Measurements from ENCODE around the gene MED8.
A peak's percentile ranks its signal among the peaks of the same experiment; 100 is the strongest.
"Not testable (repeated sequence)": the region's sequence is repeated elsewhere in the genome, so short reads cannot be mapped to it uniquely, and the experiment has no call there.

The MED8 gene

GRCh38 chr1:43421976-43422750 is 32.6 kb upstream of the MED8 start:
- DNase-seq (ENCODE audit: low read depth): no peak

- DNase-seq (ENCODE audit: low read depth): no peak
These were observed 31.8 kb upstream of the MED8 start for GRCh38 chr1:43421396-43421795.

GRCh38 chr1:43420874-43421273 is 31.3 kb upstream of the MED8 start:
- no peak for DNase-seq (ENCODE audit: low read depth)

- DNase-seq (ENCODE audit: low read depth): no peak
These were observed 30.2 kb upstream of the MED8 start for GRCh38 chr1:43419627-43420425.

GRCh38 chr1:43418858-43419257 is 29.3 kb upstream of the MED8 start:
- DNase-seq (ENCODE audit: low read depth): no peak

- DNase-seq (ENCODE audit: low read depth): no peak
These were observed 26.3 kb upstream of the MED8 start for GRCh38 chr1:43415901-43416300.

- peak; percentile 46 for DNase-seq (ENCODE audit: low read depth)
These were observed 25.1 kb upstream of the MED8 start for GRCh38 chr1:43414634-43415223.

- not testable (repeated sequence) for DNase-seq (ENCODE audit: low read depth)
These were observed 23.8 kb upstream of the MED8 start for GRCh38 chr1:43413426-43413825.

- no peak for DNase-seq (ENCODE audit: low read depth)
These were observed 21.0 kb upstream of the MED8 start for GRCh38 chr1:43410571-43410970.

GRCh38 chr1:43405876-43406234 is 16.3 kb upstream of the MED8 start:
- no peak for DNase-seq (ENCODE audit: low read depth)

- no peak for DNase-seq (ENCODE audit: low read depth)
These were observed 15.7 kb upstream of the MED8 start for GRCh38 chr1:43405219-43405875.

- DNase-seq (ENCODE audit: low read depth): no peak
These were observed 14.8 kb upstream of the MED8 start for GRCh38 chr1:43404353-43404752.

GRCh38 chr1:43402089-43402865 is 12.7 kb upstream of the MED8 start:
- DNase-seq (ENCODE audit: low read depth): no peak

GRCh38 chr1:43400441-43400840 is 10.8 kb upstream of the MED8 start:
- DNase-seq (ENCODE audit: low read depth): not testable (repeated sequence)

- DNase-seq (ENCODE audit: low read depth): no peak
These were observed 8.6 kb upstream of the MED8 start for GRCh38 chr1:43398227-43398626.

- DNase-seq (ENCODE audit: low read depth): no peak
These were observed 6.5 kb upstream of the MED8 start for GRCh38 chr1:43396059-43396458.

GRCh38 chr1:43395523-43395922 is 5.9 kb upstream of the MED8 start:
- DNase-seq (ENCODE audit: low read depth): no peak

GRCh38 chr1:43392702-43393101 is 3.1 kb upstream of the MED8 start:
- no peak for DNase-seq (ENCODE audit: low read depth)

- DNase-seq (ENCODE audit: low read depth): no peak
These were observed 987 bp downstream of the MED8 start for GRCh38 chr1:43388613-43389012.

GRCh38 chr1:43387976-43388599 is 1.5 kb downstream of the MED8 start:
- no peak for DNase-seq (ENCODE audit: low read depth)

- DNase-seq (ENCODE audit: low read depth): no peak
These were observed 2.9 kb downstream of the MED8 start for GRCh38 chr1:43386676-43387075.
